ENCODE measurements around the gene DPP10. TPM values are rescaled to one million over a fixed set of nuclear protein-coding genes. Genes with fewer than 3 reads are reported as not detected.

Gene DPP10
- total and polyA plus RNA-seq, 8 donors = 1.1 to 8.2 (median 5.8) TPM

DNA sequence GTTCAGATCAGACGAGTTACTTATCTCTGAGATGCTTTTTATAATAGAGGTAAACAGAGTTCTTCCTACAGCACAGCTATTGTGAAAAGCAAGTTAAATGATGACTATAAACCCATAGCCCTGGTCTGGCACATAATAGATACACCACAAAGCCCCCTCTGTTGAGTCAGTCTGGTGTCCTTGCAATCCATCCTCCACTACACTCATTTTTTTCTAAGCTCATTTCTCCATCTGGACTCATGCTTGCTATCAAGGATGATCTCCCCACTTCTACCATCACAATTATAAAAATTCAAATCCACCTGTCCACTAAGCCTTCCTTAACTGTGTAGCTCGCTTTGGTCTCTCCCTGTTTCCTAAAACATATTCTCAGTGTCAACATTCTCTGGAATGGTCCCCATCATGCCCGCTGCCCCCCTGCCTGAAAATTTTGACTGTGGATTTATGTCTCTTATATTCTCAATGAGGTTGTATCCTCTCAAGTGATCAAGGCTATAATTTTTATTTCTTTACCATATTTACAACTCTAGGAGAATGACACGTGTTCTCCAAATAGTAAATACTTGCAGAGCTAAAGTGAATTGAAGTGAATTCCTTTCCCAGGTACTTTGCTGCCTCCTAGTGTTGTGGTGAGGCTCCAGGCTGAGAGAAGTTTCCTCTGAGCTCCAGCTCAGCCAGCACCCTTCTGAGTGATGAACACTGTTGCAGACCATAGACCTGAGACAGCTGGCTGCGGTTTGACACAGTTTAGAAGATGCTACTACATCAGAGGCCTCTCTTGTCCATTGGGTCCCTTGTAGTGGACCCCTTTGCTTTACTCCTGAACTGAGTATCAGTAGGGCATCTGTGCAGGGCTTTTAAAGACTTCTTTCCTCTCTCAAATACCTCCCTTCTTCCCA, 108.7 kb downstream of the DPP10 start:
- Histone ChIP-seq H3K36me3 (no peaks in the 10 kb centered on the region), H3K4me3 (no peak overlapping the region), H3K4me1 (no peaks in the 10 kb centered on the region), H3K27ac (no peak overlapping the region), H3K9me3 (no peaks in the 10 kb centered on the region), H3K27me3 (no peaks in the 10 kb centered on the region)
- intact Hi-C loops (cut with DNase I) = loop anchor here in 1 of 3 donors (10.0 kb wide), 1 partner anchor 566 kb away; no protein-coding TSS in a partner anchor
- DNase-seq (peak in 4 of 6 donors; percentile 31 to 61 (median 54)), ATAC-seq (peak; percentile 82 to 95 (median 91)), FAIRE-seq (peak; percentile 17)
- peak; percentile 42 to 62 (median 59) for TF ChIP-seq CTCF (IDR thresholded peaks at IDR 0.05)
- 27 to 31% methylated on average over 5 of the region's 5 CpGs for WGBS, 2 donors

- Histone ChIP-seq H3K27me3 (no peaks in the 10 kb centered on the region), H3K4me3 (no peak overlapping the region), H3K36me3 (no peaks in the 10 kb centered on the region), H3K4me1 (no peaks in the 10 kb centered on the region), H3K9me3 (no peaks in the 10 kb centered on the region), H3K27ac (no peak overlapping the region)
- no peak for TF ChIP-seq CTCF (IDR thresholded peaks at IDR 0.05)
- DNase-seq = no peak
- intact Hi-C loops (cut with DNase I) = loop anchor here in 1 of 3 donors (10.0 kb wide), 1 partner anchor 568 kb away; no protein-coding TSS in a partner anchor
- ATAC-seq = no peak
- no peak for FAIRE-seq
- 34 to 41% methylated on average over 5 of the region's 5 CpGs for WGBS, 2 donors
Observed at GRCh38 chr2:114553027-114553426, 110.6 kb downstream of the DPP10 start.

GRCh38 chr2:114569166-114569565, 126.7 kb downstream of the DPP10 start:
- intact Hi-C loops (cut with DNase I) = no loop called here
- no peak for ATAC-seq
- Histone ChIP-seq H3K4me1 (no peaks in the 10 kb centered on the region), H3K9me3 (no peaks in the 10 kb centered on the region), H3K4me3 (no peak overlapping the region), H3K27me3 (no peaks in the 10 kb centered on the region), H3K36me3 (no peaks in the 10 kb centered on the region), H3K27ac (no peak overlapping the region)
- WGBS, 2 donors = 56 to 61% methylated on average over 3 of the region's 3 CpGs
- no peak for DNase-seq
- no peak for FAIRE-seq
- no peak for TF ChIP-seq CTCF (IDR thresholded peaks at IDR 0.05)

- FAIRE-seq (no peak), DNase-seq (no peak), ATAC-seq (no peak)
- WGBS, 2 donors = 56 to 78% methylated on average over 2 of the region's 2 CpGs
- Histone ChIP-seq H3K4me1 (no peaks in the 10 kb centered on the region), H3K9me3 (no peaks in the 10 kb centered on the region), H3K36me3 (no peaks in the 10 kb centered on the region), H3K27me3 (no peaks in the 10 kb centered on the region), H3K27ac (no peak overlapping the region), H3K4me3 (no peak overlapping the region)
- no peak for TF ChIP-seq CTCF (IDR thresholded peaks at IDR 0.05)
- intact Hi-C loops (cut with DNase I) = no loop called here
Observed at GRCh38 chr2:114577657-114578056, 135.2 kb downstream of the DPP10 start.

GRCh38 chr2:114579542-114579941, 137.1 kb downstream of the DPP10 start:
- Histone ChIP-seq H3K27ac (no peak overlapping the region), H3K36me3 (no peaks in the 10 kb centered on the region), H3K9me3 (no peaks in the 10 kb centered on the region), H3K4me3 (no peak overlapping the region), H3K27me3 (no peaks in the 10 kb centered on the region), H3K4me1 (no peaks in the 10 kb centered on the region)
- ATAC-seq (no peak), DNase-seq (no peak), FAIRE-seq (no peak)
- intact Hi-C loops (cut with DNase I) = no loop called here
- TF ChIP-seq CTCF (IDR thresholded peaks at IDR 0.05) = no peak
- WGBS, 2 donors = 22 to 28% methylated on average over 3 of the region's 3 CpGs
